Measurements from ENCODE around the gene CRYZL1.
"Not testable (repeated sequence)": the region's sequence is repeated elsewhere in the genome, so short reads cannot be mapped to it uniquely, and the experiment has no call there.

CRYZL1 gene

DNA sequence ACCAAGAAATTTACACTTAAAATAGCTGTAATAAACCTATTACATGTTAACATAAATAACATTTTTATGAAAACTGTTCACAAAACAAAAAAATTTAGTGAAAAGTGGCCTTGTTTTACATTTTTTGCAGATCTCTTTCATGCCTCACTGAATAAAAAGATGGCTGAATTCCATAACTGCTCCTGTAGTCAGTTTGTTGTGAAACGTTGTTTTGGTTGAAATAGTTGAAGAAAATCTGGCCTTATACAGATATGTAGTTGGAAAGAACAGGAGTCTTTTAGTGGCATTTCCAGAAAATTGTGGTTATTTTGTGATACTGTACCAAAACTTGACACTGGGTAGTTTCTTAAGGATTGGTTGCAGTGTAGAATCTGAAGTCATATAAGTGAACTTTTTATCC lies 18.9 kb upstream of the CRYZL1 start:
- DNase-seq, result no peak

DNA sequence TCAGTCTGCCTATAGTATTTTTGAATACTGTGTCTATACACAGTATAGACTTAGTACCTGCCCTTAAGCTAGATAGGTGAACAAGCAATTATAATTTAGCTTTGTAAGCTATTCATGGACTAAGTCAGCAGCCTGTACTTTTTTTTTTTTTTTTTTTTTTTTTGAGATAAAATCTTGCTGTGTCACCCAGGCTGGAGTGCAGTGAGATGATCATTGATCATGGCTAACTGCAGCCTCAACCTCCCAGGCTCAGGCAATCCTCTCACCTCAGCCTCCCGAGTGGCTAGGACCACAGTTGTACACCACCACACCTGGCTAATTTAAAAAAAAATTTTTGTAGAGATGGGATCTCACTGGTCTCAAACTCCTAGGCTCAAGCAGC lies 18.0 kb upstream of the CRYZL1 start:
- DNase-seq, result no peak

DNA sequence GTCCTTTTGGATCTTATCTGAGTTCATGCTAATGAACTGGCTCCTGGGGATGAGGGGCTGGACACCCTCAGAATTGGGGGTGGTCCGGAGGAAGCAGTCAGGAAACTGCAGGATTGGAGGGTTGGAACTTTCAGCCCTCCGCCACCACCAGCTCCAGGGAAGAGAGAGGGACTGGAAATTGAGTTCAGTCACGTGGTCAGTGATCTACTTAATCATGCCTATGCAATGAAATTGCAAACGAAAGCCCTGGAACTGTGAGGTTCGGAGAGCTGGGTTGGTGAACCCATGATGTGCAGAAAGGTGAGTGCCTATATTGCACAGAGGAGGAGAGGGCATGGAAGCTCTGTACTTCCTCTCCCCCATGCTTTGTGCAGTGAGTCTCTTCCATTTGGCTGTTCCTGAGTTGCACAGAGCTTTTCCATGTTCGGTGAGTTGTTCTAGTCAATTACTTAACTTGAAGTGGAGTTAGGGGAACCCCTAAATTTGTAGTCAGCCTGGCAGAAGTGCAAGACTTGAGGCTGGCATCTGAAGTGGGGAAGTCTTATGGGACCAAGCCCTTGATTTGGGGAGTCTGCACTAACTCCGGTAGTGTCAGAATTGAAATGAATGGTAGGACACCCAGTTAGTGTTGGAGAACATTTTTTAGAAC lies 17.5 kb upstream of the CRYZL1 start:
- DNase-seq, result no peak

DNA sequence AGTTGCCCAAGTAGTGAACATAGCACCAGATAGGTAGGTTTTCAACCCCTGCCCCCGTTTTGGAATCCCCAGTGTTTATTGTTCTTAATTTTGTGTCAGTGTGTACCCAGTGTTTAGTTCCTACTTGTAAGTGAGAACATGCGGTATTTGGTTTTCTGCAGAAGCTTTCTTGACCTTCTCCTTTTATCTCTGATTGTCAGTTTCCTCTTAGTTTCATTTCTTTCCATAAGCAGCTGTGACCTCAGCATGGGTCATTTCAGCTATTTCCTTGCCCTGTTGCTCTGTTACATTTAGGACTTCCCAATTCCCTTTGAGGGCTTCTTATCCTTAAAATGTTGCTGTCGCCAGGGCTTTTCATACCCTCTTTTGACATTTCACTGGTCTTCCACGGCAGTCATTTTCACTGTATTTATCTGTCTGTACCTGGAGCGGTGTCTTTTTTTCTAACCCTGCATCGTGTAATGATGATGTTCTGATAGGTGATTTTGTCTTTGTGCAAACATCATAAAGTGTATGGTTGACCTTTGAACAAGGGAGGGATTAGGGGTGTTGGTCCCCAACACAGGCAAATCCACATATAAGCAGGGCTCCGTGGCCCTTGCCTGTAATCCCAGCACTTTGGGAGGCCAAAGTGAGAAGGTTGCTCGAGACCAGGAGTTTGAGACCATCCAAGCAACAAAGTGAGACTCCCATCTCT lies 15.7 kb upstream of the CRYZL1 start:
- no peak for DNase-seq

DNA sequence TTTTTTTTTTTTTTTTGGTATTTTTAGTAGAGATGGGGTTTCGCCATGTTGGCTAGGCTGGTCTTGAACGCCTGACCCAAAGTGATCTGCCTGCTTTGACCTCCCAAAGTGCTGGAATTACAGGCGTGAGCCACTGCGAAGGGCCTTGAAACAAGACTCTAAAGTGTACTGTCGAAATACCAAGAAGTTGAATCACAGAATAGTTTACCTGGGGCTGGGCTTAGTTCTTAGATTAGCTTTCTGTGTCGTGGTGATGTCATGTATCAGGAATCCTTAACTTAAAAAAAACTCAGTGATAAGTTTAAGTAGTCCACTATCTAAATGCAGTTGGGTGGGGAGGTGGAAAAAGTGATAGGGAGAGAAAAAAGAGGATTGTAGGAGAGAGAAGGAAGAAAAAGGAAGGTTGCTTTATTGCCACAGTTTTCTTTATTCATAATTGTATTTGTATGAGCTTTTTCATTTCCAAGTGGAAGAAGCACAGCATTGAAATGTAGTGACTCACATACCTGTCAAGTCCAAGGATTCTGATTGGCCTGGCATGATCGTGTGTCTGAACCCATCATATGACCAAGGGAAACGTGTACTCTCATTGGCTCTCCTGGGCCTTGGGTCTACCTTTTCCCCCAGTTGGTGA lies 14.2 kb upstream of the CRYZL1 start:
- DNase-seq, result no peak

DNA sequence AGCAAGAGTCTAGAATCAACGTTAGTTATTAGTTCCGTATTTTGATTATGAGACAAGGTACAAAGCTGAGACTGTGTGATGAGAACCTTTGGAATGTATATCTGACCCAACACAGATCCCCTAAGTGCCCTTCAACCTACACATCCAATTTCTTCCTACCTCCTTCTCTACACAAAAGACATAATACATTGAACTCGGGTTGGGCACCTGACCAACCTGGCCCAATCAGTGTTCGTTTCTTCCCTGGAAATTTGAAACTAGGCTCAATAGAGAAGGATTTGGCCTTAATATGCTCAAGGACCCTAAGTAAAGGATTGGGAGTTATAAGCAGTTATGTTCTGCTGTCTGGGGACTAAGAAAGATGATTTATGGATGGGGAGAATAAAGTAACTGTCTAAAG lies 12.9 kb upstream of the CRYZL1 start:
- DNase-seq, result no peak

DNA sequence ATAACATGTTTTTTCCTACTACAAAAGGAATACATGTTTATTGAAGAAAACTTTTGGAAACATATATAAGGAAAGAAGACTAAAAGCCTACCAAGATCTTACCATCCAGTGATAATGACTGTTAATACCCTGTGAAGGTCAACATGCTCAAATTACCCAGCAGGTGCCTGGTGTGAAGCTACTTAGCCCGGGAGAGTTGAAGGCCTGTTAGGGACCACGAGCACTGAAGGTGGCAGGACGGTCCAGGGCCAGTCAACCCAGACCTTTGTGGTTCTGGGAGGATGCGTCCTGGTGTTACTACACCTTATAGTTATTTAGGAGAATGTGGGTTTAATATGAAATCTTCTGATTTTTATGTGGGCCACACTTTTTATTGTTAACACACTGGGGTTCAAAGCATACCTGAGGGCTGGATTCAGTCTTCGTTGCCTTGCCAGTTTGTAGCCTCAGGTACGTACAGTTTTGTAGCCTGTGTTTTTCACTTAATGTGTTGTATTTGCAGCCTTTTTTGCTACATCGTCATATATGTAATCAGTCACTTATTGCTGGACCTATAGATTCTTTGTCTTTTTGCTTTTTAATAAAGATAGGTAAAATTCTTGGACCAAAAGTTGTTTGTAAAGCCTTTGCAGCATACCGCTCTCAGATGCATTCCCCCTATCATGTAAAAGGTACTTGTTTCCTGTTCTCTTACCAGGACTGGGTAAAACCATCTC lies 10.6 kb upstream of the CRYZL1 start:
- DNase-seq, result no peak

DNA sequence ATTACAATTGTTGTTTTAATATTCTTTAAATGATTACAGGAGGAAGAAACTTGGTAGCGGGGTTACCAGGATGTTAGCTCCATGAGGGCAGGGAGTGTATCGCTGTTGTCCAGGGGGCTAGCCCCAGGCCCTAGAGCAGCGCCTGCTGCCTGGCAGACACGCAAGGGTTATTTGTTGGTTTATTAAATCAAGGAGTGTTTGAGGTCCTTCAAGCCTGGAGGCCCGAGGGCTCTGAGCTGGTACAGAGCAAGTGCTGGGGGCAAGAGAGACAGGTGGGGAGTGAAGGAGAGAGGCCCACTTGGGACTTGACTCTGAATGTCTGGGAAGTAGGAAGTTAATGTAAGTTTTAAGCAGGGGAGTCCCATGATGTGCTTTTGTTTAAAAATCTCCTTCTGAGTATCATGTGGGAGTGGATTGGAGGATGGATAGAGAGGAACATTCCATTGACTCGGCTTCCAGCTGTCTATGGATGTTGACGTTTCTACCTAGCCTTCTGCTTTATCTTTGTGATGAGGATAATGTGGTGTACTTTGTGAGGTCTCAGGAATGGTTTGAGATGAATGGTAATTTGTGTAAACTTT lies 9.5 kb upstream of the CRYZL1 start:
- DNase-seq, result no peak

DNA sequence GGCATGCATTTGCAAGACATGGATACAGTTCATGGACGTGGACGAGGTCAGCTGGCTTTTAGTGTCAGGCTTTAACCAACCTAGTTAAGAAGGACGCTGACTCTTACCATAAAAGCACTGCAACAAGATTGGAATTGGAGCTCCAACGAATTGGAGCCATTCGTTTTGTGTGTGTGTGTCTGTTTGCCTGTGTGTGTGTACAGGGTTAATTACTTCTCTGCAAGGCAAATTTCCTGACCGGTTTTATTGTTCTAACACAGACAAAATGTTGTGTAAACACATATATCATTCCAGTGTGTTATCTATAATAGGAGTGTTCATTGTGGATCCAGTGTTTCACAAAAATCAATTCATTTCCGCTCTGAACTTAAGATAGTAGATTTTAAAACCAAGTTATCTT lies 8.7 kb upstream of the CRYZL1 start:
- DNase-seq, result no peak

DNA sequence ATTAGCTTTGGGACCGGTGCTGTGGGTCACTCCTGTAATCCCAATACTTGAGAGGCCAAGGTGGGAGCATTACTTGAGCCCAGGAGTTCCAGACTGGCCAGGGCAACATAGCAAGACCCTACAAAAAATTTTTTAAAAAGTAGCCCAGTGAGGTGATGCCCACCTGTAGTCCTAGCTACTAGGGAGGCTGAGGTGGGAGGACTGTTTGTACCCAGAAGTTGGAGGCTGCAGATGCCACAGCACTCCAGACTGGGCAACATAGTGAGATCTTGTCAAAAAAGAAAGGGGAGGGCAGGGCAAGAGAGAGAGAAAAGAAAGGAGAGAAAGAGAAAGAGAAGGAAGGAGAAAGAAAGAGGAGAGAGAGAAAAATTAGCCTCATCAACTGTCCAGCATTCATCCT lies 7.0 kb upstream of the CRYZL1 start:
- DNase-seq, result no peak

DNA sequence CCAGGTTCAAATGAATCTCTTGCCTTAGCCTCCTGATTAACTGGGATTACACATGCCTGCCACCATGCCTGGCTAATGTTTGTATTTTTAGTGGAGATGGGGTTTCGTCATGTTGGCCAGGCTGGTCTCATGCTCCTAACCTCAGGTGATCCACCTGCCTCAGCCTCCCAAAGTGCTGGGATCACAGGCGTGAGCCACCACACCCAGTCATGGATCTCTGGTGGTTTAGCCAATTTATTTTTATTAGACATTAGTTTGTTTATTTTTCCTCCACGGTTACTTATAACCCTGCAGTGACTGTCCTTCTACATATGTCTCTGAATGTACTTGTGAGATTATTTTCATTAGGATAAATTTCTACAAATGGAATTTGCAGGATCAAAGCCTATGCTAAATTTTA lies 6.0 kb upstream of the CRYZL1 start:
- no peak for DNase-seq

DNA sequence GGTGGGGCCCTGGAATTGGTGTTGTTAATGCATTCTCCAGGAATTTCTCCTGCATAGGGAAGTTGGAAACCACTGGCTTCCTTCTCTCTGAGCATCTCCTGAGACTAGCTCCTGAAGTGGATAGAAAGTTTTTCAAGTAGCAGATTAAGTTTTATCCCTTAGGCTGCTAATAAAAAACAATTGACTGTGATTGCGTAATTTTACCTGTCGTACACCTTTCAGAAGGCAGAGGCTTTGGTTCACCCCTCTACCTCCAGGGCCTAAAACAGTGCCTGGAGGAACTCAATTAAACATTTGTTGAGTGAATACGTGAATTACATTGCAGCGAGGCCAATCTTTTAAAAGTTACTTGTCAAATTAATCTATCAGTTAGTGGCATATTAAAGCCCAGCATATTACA lies 4.2 kb upstream of the CRYZL1 start:
- no peak for DNase-seq

DNA sequence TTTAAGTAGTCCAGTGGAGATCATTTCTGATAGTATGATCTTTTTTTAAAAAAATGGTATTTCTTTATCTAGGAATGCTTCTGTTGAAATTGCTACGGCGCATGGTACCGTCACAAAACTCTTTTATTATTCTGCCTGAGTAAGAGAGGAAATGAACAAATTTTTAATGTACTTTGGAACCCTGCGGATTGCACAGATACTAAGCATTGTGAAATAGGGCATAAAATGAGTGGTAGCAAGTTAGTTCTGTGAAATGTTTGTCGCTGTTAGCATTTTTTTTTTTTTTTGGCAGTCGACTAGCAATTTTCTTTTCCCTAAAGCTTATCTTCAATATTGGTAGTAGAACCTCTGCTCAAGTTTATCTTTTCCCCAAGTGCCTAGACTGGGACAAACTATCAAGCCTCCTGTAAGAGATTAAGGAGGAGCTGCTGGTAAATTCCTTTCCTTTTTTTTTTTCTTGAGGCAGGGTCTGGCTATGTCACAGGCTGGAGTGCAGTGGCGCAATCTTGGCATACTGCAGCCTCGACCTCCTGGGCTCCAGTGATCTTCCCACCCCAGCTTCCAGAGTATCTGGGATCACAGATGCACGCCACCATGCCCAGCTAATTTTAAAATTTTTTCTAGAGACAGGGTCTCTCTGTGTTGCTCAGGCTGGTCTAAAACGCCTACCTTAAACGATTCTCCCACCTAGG lies 3.0 kb upstream of the CRYZL1 start:
- DNase-seq, result no peak

DNA sequence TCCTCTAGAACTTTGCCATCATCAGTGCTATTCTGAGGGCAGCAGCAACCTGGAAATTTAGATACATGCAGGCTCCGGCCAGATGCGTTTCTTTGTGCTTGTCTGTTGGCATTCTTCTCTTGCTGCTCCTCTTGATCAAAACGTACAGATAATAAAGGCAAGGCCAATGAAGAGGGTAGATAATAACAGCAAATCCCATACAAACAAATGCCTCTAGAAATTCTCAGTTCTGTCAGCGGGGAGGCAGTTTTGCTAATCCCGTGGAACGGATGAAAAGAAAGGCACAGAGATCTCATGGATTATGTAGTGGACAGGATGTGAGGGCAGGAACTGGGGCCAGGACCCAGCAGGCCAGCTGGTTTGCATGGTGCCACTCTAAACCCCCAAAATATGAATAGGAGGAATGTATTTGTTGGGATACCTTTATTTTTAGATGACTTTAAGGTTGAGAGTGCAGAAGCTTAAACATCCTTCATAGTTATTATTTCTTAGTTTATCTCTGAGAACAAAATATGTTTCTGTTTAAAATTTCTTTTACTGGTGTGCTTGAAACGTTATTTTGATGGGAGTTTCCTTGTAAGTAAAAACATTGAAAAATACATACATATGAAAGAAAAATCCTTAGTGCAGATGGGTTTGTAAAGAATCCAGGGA lies 2.2 kb upstream of the CRYZL1 start:
- no peak for DNase-seq

DNA sequence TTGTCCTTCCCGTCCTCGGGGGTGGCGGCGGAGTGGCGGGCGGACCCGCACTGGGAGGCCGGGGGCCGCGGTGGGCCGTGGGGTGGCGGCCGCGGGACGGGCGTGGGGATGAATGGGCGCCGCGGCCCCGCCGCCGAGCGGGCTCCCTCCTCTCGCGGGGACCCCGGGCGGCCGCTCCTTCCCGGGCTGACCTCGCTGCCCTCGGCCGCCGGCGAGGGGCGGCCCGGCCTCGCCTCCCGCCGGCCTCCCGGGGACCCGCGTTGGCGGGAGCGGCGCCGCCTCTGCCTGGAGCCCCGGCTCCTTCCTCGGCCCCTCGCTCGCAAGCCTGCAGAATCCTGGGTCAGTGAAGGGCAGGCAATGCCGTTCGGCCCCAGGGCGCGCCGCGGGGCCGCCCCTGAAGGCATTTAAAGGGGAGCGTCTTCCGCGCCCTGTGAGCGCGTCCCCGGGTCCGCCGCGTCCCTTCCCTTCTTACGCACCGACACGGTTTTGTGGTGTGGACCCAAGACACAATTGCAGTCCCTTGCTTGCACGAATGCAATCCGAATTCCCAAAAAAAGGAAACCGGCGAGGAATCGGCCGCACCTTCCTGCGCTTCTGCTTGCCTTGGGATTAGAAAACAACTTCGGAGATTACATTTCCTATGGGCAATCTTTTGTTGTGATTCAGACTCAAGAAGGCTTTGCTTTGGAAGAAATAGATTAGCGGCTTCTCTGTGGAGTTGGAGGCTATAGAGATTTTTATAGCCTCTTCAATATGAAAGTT lies 1.5 kb upstream of the CRYZL1 start:
- no peak for DNase-seq

DNA sequence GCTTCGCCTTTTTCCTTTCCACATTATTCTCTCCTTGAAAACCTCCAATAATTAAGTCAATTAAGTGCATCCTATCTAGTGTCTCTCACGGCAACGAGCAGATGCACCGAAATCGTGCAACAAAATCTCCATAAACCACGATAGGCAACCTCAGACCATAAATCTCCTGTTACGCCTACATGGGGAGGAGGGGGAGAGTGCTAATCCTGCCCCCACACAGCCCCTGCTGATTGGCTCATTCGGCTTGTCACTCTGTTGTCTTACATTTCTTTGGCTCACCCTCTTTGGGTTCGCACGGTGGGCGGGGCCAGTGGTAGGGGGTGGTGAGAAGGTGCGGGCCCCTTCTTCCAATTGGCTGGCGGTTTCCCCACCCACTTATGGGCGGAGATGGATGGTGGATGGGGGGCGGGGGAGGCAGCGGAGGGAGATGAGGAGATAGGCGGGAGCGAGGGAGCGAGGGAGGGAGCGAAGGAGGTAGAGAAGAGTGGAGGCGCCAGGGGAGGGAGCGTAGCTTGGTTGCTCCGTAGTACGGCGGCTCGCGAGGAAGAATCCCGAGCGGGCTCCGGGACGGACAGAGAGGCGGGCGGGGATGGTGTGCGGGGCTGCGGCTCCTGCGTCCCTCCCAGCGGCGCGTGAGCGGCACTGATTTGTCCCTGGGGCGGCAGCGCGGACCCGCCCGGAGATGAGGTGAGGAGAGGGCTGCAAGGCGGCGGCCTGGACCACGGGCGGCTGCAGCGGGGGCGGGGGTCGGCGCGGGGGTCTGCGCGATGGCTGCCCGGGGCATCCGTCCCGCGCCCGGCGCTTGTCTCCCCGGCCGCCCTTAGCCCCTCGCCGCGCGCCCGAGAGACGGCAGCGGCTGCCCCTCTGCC lies 720 bp upstream of the CRYZL1 start, which contains the start of gene ITSN1:
Gene ITSN1, plus strand, starts transcription at position 475 of the 869 bp plus-strand sequence. CDS start 76,328 bp downstream, outside the sequence.
- peak; percentile 99 for DNase-seq

DNA sequence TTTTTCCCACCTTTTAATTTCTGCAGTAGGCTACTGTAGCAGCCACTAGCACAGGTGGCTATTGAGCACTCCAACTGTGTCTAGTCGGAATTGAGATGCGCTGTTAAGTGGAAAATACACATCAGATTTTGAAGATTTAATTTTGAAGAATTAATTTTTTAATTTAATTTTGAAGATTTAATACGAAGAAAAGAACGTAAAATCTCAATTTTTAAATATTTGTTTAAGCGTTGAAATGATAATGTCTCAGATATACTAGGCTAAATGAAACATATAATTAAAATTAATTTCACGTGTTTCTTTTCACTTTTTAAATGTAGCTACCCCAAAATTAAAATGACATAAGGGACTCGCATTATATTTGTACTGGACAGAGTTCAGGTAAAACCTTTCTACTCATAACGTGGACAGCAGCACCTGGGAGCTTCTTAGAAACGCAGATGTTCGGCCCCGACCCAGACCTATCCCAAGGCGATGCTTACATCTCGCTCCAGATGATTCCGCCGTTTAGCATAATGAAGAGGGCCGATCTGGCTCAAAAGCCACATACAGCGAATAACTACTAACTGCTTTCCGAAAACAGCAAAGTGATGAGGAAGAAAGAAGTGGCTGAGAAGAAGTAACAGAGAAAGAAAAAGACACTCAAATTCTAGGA lies 717 bp downstream of the CRYZL1 start:
- no peak for DNase-seq

DNA sequence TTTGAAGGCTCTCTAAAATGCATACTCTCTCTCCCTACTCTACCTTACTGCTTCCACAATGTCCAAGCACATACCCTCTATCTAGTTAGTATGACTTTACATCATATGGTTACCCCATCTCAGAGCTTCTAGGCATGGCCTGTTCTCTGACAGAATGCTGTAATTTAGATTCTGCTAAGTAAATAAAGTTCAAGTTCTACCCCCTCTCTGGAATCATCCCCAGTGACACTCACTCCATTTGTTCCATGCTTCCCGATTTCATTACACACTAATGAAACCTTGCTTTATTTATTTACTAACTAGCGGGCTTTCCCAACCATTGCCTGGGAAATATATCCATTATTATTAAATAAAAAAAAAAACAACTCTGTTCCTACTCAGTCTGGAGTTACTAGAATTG lies 7.3 kb downstream of the CRYZL1 start:
- DNase-seq, result no peak

DNA sequence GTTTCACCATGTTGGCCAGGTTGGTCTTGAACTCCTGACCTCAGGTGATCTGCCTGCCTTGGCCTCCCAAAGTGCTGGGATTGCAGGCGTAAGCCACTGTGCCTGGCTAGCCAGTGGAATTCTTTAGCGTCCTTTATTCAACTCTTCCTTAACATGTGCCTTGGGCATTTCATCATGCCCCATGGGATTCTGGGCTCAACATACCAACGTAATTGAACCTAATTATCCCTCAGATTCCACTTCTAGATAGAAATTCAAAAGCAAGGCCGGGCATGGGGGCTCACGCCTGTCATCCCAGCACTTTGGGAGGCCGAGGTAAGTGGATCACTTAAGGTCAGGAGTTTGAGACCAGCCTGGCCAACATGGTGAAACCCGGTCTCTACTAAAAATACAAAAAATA lies 15.4 kb downstream of the CRYZL1 start:
- not testable (repeated sequence) for DNase-seq

DNA sequence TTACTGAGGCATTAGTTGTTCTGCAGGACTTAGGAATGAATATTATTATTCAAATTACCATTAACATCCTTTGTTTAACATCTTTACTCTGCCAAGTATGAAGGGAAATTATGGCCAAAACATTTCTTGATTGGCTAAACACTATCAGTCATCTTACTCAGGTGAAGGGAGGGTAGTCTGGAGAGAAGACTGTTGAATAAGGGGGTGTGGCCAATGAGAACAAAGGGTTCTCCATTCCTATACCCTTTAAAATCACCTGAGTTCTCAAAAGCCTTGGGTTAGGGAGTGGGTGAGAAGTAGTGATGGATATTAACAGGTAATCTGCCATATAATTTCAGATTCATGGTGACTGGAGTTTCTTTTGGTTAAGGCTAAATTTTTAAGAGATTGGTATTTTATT lies 19.3 kb downstream of the CRYZL1 start:
- DNase-seq, result no peak

All from CD4-positive, alpha-beta T cell treated with Interleukin-15 for 1 hour (primary cell).